Measurements from ENCODE around the gene AFG3L2. TPM values are rescaled to one million over a fixed set of nuclear protein-coding genes. Genes with fewer than 3 reads are reported as not detected.

Gene AFG3L2
- total and polyA plus RNA-seq, 10 donors, result 16.0 to 42.4 (median 33.9) TPM

DNA sequence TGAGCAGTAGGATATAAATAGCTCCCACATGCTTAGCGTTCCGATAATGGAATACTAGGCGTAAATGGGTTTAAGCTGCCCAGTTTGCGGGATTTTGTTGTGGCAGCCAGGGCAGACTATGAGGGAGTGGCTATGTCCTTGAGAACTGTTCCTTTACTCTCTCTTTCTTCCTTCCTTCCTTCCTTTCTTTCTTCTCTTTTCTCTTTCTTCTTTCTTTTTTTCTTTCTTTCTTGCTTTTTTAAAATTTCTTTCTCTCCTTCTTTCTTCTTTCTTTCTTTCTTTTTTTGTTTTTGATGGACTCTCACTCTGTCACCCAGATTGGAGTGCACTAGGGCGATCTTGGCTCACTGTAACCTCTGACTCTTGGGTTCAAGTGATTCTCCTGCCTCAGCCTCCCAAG lies 21.6 kb upstream of the AFG3L2 start:
- Histone ChIP-seq H3K36me3 (no peaks in the 10 kb centered on the region), H3K27me3 (replicated peaks in 1 of 7) (peaks cover 0 to 63% (median 0%) of the 10 kb centered on the region in 7 donors), H3K27ac (no peak overlapping the region), H3K4me1 (no peaks in the 10 kb centered on the region), H3K9me3 (no peaks in the 10 kb centered on the region), H3K4me3 (no peak overlapping the region)
- WGBS, 5 donors, result 66 to 88% (median 72%) methylated on average over 5 of the region's 5 CpGs
- TF ChIP-seq POLR2A (IDR thresholded peaks at IDR 0.05) (no peak), POLR2AphosphoS5 (IDR thresholded peaks at IDR 0.05) (no peak)
- TF ChIP-seq, protein P1, sequence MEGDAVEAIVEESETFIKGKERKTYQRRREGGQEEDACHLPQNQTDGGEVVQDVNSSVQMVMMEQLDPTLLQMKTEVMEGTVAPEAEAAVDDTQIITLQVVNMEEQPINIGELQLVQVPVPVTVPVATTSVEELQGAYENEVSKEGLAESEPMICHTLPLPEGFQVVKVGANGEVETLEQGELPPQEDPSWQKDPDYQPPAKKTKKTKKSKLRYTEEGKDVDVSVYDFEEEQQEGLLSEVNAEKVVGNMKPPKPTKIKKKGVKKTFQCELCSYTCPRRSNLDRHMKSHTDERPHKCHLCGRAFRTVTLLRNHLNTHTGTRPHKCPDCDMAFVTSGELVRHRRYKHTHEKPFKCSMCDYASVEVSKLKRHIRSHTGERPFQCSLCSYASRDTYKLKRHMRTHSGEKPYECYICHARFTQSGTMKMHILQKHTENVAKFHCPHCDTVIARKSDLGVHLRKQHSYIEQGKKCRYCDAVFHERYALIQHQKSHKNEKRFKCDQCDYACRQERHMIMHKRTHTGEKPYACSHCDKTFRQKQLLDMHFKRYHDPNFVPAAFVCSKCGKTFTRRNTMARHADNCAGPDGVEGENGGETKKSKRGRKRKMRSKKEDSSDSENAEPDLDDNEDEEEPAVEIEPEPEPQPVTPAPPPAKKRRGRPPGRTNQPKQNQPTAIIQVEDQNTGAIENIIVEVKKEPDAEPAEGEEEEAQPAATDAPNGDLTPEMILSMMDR (IDR thresholded peaks at IDR 0.05 in 8 of 11, conservative IDR thresholded peaks at IDR 0.05 in 3 of 11), result no peak
- no peak for DNase-seq
- intact Hi-C loops (cut with DNase I; ENCODE audit: low total_unique reads), result no loop called here

DNA sequence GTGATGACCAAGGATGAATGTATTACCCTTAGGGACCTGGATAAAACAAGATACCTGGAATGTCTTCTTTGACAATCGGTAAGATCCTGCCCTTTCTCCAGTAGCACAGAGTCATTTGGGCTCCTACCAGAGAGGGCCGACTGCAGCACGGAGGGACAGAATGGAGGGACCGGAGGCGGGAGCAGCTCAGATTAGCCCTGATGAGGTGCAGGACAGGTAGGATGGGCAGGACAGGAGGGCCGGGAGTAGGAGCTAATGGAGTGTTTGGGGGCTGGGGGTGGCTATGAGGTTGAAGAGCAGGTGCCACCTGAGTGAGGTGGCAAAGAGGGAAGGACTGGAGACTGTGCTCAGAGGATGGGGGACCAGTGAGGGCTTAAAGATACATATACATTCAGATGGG lies 20.8 kb upstream of the AFG3L2 start:
- TF ChIP-seq, protein P1 (IDR thresholded peaks at IDR 0.05 in 8 of 11, conservative IDR thresholded peaks at IDR 0.05 in 3 of 11), result no peak
- Histone ChIP-seq H3K9me3 (no peaks in the 10 kb centered on the region), H3K4me3 (no peak overlapping the region), H3K4me1 (no peaks in the 10 kb centered on the region), H3K27me3 (replicated peaks in 1 of 7) (peaks cover 0 to 55% (median 0%) of the 10 kb centered on the region in 7 donors), H3K36me3 (no peaks in the 10 kb centered on the region), H3K27ac (no peak overlapping the region)
- intact Hi-C loops (cut with DNase I; ENCODE audit: low total_unique reads), result no loop called here
- WGBS, 5 donors, result 86 to 97% (median 97%) methylated on average over 6 of the region's 6 CpGs
- DNase-seq, result peak; percentile 67

DNA sequence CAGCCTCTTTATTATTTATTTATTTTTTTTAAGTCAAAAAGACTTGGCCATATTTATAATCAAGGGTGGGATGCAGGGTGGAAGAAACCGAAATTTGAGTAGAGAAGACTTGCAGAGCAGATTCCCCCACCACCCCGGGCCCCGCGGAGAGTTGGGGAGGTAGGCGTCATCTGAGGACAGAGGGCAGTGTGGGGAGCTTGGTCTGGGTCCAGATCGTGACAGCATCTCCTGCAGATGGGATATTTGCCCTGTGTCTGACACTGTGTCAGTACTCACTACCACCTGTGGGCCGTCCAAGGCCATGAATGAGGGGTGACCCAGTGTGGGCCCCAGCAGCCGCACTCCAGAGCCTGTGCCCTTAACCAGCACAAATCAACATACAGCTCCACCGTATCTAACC lies 20.2 kb upstream of the AFG3L2 start:
- DNase-seq, result peak; percentile 43
- TF ChIP-seq POLR2AphosphoS5 (IDR thresholded peaks at IDR 0.05) (no peak), POLR2A (IDR thresholded peaks at IDR 0.05) (no peak)
- TF ChIP-seq, protein P1 (IDR thresholded peaks at IDR 0.05 in 8 of 11, conservative IDR thresholded peaks at IDR 0.05 in 3 of 11), result no peak
- H3K4me1 ChIP-seq, result no peaks in the 10 kb centered on the region
- H3K9me3 ChIP-seq, result no peaks in the 10 kb centered on the region
- no peak overlapping the region for H3K27ac ChIP-seq
- H3K27me3 ChIP-seq (replicated peaks in 1 of 7), result peaks cover 0 to 49% (median 0%) of the 10 kb centered on the region in 7 donors
- 88 to 93% (median 88%) methylated on average over 7 to 9 of the region's 9 CpGs for WGBS, 5 donors
- intact Hi-C loops (cut with DNase I; ENCODE audit: low total_unique reads), result no loop called here
- H3K36me3 ChIP-seq, result no peaks in the 10 kb centered on the region
- H3K4me3 ChIP-seq, result no peak overlapping the region

DNA sequence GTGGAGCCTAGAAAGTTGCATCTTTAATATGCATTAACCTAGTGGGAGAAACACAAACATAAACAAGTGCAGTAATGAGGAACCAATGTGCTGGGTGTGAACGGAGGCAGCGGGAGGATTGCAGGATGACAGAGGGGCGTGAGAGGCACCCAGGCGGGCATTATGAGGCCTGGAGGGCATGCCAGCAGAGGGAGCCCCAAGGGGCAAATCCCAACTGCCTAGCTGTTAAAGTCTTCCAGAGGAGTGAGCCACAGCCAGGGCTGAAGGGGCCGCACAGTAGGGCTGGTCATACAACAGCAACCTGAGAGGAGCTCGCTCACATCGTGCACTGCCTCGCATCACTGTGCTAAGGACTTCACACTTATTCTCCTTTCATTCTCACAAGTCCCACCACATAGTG lies 17.4 kb upstream of the AFG3L2 start:
- H3K36me3 ChIP-seq, result no peaks in the 10 kb centered on the region
- intact Hi-C loops (cut with DNase I; ENCODE audit: low total_unique reads), result no loop called here
- H3K4me3 ChIP-seq, result no peak overlapping the region
- peaks cover 0 to 22% (median 0%) of the 10 kb centered on the region in 7 donors for H3K27me3 ChIP-seq (replicated peaks in 1 of 7)
- H3K4me1 ChIP-seq, result no peaks in the 10 kb centered on the region
- TF ChIP-seq POLR2A (IDR thresholded peaks at IDR 0.05) (no peak), POLR2AphosphoS5 (IDR thresholded peaks at IDR 0.05) (no peak)
- TF ChIP-seq, protein P1 (IDR thresholded peaks at IDR 0.05 in 8 of 11, conservative IDR thresholded peaks at IDR 0.05 in 3 of 11), result peak in 5 of 11 experiments; percentile 15 to 28 (median 25)
- WGBS, 5 donors, result 51 to 61% (median 55%) methylated on average over 8 of the region's 8 CpGs
- no peaks in the 10 kb centered on the region for H3K9me3 ChIP-seq
- DNase-seq, result peak; percentile 66
- H3K27ac ChIP-seq, result no peak overlapping the region

Data from spleen (tissue), 11 donors.